Left ventricle myocardium inferior (tissue), 1 donor: ENCODE data around the gene EID2. TPM values are rescaled to one million over a fixed set of nuclear protein-coding genes. Genes with fewer than 3 reads are reported as not detected.

Experiments
- DNase-seq: peaks from one replicate; pipeline ENCODE4 v3.0.0-alpha.2; 2020
- H3K27ac ChIP-seq: fragments of 200-600 bp; replicated peaks from 2 replicates; pipeline ENCODE4 v1.8.0; 2021
- H3K27me3 ChIP-seq: fragments of 200-600 bp; 2 replicates; pipeline ENCODE4 v1.8.0; 2021; ENCODE audit warnings: low read depth
- H3K36me3 ChIP-seq: fragments of 200-600 bp; 2 replicates; pipeline ENCODE4 v1.8.0; 2021
- H3K4me1 ChIP-seq: fragments of 200-600 bp; 2 replicates; pipeline ENCODE4 v1.8.0; 2021
- H3K4me3 ChIP-seq: fragments of 200-600 bp; 2 replicates; pipeline ENCODE4 v1.8.0; 2021; ENCODE audit warnings: mild to moderate bottlenecking, moderate library complexity
- H3K9me3 ChIP-seq: fragments of 200-600 bp; replicated peaks from 2 replicates; pipeline ENCODE4 v1.8.0; 2021
- CTCF ChIP-seq: fragments of 200-600 bp; IDR thresholded peaks from 2 replicates; pipeline ENCODE4 v1.8.0; 2021; ENCODE audit warnings: antibody characterized with exemption, mild to moderate bottlenecking, borderline replicate concordance
- intact Hi-C: fragments of 100-400 bp; cut with micrococcal nuclease; formaldehyde crosslinking; loops from one replicate; pipeline ENCODE4 v1.11.0; 2022
- total RNA-seq: library from RNA; stranded (reverse); fragmentation: NEBNext Ultra II Directional; extraction: Animal tissue kit (Norgen Biotek cat#: 25700); gene quantifications from one replicate; pipeline ENCODE4 v1.2.1, GENCODE V29; 2021
- donor health status: DM: no; HTN: yes; CAD: no; lungs with severe emphysema.

Gene EID2
- total RNA-seq, 1 donor from 2014 or later: 9.8 TPM

- Histone ChIP-seq H3K27me3 (peaks cover 63% of the 10 kb centered on the region), H3K36me3 (no peaks in the 10 kb centered on the region), H3K4me1 (no peaks in the 10 kb centered on the region), H3K4me3 (no peak overlapping the region), H3K27ac (no peak overlapping the region), H3K9me3 (peaks cover 16% of the 10 kb centered on the region)
- no peak for DNase-seq
- intact Hi-C loops: no loop called here
- TF ChIP-seq CTCF: no peak
These were observed 28.6 kb upstream of the EID2 start for GRCh38 chr19:39568604-39569003.

GRCh38 chr19:39566064-39566463 is 26.1 kb upstream of the EID2 start:
- TF ChIP-seq CTCF: no peak

GRCh38 chr19:39563408-39563807 is 23.4 kb upstream of the EID2 start:
- intact Hi-C loops: no loop called here
- DNase-seq: no peak
- no peak overlapping the region for H3K4me3 ChIP-seq
- no peaks in the 10 kb centered on the region for H3K9me3 ChIP-seq
- no peaks in the 10 kb centered on the region for H3K4me1 ChIP-seq
- no peaks in the 10 kb centered on the region for H3K36me3 ChIP-seq
- peaks cover 32% of the 10 kb centered on the region for H3K27me3 ChIP-seq
- no peak overlapping the region for H3K27ac ChIP-seq
- no peak for TF ChIP-seq CTCF

More at GRCh38 chr19:39566064-39566463, 26.1 kb upstream of the EID2 start:
- H3K9me3 ChIP-seq: no peaks in the 10 kb centered on the region
- intact Hi-C loops: no loop called here
- no peak overlapping the region for H3K4me3 ChIP-seq
- no peaks in the 10 kb centered on the region for H3K4me1 ChIP-seq
- DNase-seq: no peak
- peaks cover 55% of the 10 kb centered on the region for H3K27me3 ChIP-seq
- H3K27ac ChIP-seq: no peak overlapping the region
- no peaks in the 10 kb centered on the region for H3K36me3 ChIP-seq

GRCh38 chr19:39558624-39559117 is 18.7 kb upstream of the EID2 start:
- intact Hi-C loops: no loop called here
- Histone ChIP-seq H3K4me3 (no peak overlapping the region), H3K27ac (no peak overlapping the region), H3K9me3 (no peaks in the 10 kb centered on the region), H3K27me3 (peaks cover 7% of the 10 kb centered on the region), H3K36me3 (no peaks in the 10 kb centered on the region), H3K4me1 (peaks cover 8% of the 10 kb centered on the region)
- TF ChIP-seq CTCF: no peak
- DNase-seq: no peak

- no peak for DNase-seq
- Histone ChIP-seq H3K4me1 (peaks cover 8% of the 10 kb centered on the region), H3K27ac (no peak overlapping the region), H3K36me3 (no peaks in the 10 kb centered on the region), H3K4me3 (no peak overlapping the region), H3K27me3 (peaks cover 13% of the 10 kb centered on the region), H3K9me3 (no peaks in the 10 kb centered on the region)
- intact Hi-C loops: no loop called here
- no peak for TF ChIP-seq CTCF
These were observed 18.1 kb upstream of the EID2 start for GRCh38 chr19:39557811-39558623.
